HFF-Myc (cell line): ENCODE data around the gene MAP4.
"Not testable (repeated sequence)": the region's sequence is repeated elsewhere in the genome, so short reads cannot be mapped to it uniquely, and the experiment has no call there.

Experiments
- DNase-seq: peaks from one replicate; pipeline ENCODE4 v3.0.0-alpha.2; 2011; ENCODE audit warnings: low read depth; ENCODE audit errors: extremely low read depth
- H3K4me3 ChIP-seq: replicated peaks from 2 replicates; pipeline ENCODE4 v1.5.1; 2011; ENCODE audit warnings: low read depth, mild to moderate bottlenecking, control low read depth, low read length
- TF ChIP-seq, protein P1 (sequence below): IDR thresholded peaks from 2 replicates; pipeline ENCODE4 v1.5.1; 2012; ENCODE audit warnings: mild to moderate bottlenecking, low read depth, low read length, control low read depth; ENCODE audit errors: missing control alignments

The MAP4 gene, protein sequence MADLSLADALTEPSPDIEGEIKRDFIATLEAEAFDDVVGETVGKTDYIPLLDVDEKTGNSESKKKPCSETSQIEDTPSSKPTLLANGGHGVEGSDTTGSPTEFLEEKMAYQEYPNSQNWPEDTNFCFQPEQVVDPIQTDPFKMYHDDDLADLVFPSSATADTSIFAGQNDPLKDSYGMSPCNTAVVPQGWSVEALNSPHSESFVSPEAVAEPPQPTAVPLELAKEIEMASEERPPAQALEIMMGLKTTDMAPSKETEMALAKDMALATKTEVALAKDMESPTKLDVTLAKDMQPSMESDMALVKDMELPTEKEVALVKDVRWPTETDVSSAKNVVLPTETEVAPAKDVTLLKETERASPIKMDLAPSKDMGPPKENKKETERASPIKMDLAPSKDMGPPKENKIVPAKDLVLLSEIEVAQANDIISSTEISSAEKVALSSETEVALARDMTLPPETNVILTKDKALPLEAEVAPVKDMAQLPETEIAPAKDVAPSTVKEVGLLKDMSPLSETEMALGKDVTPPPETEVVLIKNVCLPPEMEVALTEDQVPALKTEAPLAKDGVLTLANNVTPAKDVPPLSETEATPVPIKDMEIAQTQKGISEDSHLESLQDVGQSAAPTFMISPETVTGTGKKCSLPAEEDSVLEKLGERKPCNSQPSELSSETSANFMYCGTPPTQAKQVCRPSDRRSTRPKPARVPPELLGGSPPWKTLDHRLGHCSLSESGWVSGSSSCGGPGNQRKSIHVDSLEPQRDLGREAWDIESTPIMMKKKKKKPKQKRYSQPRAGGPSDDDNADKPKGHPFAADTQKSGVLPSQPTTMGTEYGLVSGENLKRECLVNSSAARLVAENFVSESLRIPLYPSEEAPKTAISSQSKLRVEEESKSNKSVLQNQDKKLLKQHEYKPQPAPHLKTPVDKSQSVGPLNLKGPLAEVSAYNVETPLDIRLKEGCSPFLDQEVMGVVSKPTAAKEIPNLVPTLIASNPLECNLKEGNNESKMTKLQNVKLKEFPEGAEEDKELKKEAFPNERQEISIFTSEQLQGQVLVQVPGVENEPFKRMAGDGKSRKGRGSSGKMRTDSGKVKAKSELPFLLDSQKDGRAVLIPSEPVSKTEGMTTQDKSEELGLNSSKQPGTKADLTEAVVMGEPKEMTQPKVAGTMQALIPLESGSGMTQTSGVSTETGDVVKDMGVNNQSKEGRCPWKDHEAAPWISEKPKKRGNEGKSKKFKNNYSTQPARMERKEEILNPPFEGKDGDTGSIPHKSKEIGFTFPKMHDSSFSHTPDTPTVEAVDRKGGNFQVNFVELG (N-terminal part only)

DNA sequence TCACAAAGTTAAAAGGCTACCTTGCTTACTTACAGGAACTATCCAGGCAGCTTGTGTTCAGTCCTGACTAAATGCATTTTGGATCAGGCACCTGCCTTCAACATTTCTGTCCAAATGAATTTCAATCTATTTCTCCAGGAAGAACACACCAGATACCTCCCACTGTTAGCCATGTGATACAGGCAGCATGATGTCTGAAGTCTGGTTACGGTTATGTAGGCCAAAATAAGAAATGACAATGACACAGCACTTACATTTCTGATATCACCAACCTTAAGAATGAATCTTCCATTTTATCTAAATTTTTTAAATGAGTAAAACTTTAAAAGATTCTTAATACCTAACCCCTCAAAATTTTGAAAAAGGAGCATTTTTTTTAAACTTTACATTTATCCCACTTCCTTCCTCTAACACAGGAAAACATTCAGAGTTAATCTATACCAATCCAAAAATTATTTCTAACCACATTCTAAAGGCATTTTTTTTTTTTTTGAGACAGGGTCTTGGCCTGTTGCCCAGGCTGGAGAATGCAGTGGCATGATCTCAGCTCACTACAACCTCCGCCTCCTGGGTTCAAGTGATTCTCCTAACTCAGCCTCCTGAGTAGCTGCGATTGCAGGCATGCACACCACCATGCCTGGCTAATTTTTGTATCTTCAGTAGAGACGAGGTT, at the start of gene MAP4:
Gene MAP4, minus strand, starts transcription at position 116 of the 673 bp plus-strand sequence. CDS start 17,556 bp downstream, outside the sequence.
- no peak within 1 kb of the TSS for H3K4me3 ChIP-seq
- TF ChIP-seq, protein P1, sequence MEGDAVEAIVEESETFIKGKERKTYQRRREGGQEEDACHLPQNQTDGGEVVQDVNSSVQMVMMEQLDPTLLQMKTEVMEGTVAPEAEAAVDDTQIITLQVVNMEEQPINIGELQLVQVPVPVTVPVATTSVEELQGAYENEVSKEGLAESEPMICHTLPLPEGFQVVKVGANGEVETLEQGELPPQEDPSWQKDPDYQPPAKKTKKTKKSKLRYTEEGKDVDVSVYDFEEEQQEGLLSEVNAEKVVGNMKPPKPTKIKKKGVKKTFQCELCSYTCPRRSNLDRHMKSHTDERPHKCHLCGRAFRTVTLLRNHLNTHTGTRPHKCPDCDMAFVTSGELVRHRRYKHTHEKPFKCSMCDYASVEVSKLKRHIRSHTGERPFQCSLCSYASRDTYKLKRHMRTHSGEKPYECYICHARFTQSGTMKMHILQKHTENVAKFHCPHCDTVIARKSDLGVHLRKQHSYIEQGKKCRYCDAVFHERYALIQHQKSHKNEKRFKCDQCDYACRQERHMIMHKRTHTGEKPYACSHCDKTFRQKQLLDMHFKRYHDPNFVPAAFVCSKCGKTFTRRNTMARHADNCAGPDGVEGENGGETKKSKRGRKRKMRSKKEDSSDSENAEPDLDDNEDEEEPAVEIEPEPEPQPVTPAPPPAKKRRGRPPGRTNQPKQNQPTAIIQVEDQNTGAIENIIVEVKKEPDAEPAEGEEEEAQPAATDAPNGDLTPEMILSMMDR = no peak
- no peak for DNase-seq

DNA sequence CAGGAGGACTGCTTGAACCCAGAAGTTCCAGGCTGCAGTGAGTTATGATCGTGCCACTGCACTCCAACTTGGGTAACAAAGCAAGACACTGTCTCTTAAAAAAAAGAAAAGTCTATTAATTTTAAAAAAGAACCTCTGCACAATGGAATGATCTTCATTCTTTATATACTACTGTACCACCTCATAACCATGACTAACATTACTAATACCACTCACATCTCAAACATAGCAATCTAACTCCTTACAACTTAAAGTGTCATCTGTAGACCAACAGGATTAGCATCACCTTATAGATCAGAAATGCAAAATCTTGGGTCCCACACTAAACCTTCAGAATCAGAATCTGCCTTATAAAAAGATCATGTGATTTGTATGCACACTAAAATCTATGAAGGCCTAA, 48.8 kb upstream of the MAP4 start:
- H3K4me3 ChIP-seq = no peak overlapping the region
- no peak for DNase-seq
- TF ChIP-seq, protein P1 = no peak

DNA sequence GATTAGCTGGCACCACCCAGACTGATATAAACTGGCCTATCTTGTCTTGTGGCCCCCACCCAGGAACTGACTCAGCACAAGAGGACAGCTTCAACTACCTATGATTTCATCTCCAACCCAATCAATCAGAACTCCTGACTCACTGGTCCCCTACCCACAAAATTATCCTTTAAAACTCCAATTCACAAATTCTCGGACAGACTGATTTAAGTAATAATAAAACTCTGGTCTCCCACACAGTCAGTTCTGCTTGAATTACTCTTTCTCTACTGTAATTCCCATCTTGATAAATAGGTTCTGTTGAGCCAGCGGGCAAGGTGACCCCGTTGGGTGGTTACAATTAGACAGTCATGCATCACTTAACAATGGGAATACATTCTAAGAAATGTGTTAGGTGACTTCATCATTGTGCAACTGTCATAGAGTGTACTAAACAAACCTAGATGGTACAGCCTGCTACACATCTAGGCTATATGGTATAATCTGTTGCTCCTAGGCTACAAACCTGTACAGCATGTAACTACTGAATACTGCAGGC, 48.1 kb upstream of the MAP4 start:
- no peak overlapping the region for H3K4me3 ChIP-seq
- TF ChIP-seq, protein P1 = no peak
- no peak for DNase-seq

DNA sequence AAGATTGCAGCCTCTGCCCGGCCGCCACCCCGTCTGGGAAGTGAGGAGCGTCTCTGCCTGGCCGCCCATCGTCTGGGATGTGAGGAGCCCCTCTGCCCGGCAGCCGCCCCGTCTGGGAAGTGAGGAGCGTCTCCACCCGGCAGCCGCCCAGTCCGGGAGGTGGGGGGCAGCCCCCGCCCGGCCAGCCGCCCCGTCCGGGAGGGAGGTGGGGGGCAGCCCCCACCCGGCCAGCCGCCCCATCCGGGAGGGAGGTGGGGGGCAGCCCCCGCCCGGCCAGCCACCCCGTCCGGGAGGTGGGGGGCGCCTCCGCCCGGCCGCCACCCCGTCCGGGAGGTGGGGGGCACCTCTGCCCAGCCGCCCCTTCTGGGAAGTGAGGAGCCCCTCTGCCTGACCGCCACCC, 45.4 kb upstream of the MAP4 start:
- DNase-seq = not testable (repeated sequence)

DNA sequence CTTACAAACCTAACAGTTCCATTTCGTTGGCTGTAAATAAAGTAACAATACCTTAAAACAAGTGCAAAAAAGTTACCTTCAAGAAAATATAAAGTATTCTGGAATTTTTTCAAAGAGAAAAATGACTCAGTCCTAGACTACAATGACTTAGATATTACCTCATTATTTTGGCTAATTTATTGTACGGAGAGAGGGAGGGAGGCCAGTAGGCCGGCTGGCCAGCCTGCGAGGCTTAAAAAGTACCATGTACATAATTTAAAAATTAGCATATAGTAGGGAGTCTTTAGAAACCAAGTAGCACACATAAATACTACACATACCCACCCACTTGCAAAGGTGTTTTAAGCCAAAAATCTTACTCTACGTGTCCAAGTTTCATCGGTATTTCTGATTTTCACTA, 41.9 kb upstream of the MAP4 start:
- no peak for DNase-seq
- TF ChIP-seq, protein P1 = no peak
- H3K4me3 ChIP-seq = no peak overlapping the region

More for the DNA sequence above, 45.4 kb upstream of the MAP4 start:
- H3K4me3 ChIP-seq = not testable (repeated sequence)

DNA sequence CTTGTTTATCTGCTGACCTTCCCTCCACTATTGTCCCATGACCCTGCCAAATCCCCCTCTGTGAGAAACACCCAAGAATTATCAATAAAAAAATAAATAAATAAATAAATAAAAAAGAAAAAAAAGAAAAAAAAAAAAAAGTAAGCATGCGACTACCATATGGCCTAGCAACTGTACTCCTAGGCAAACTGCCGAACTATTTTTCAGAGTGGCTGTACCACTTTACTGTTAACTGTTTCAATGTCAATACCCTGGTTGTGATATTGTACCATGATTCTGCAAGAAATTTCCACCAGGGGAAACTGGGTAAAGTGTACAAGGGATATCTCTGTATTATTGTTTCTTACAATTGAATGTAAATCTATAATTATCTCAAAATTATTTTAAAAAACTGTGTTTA, 41.3 kb upstream of the MAP4 start:
- TF ChIP-seq, protein P1 = no peak
- H3K4me3 ChIP-seq = no peak overlapping the region
- peak; percentile 59 for DNase-seq
